ENCODE results near the gene CA5A. TPM values are rescaled to one million over a fixed set of nuclear protein-coding genes. Genes with fewer than 3 reads are reported as not detected.
"Not testable (repeated sequence)": the region's sequence is repeated elsewhere in the genome, so short reads cannot be mapped to it uniquely, and the experiment has no call there.

Gene CA5A
- 0.09 TPM for total RNA-seq
- polyA plus RNA-seq: 0.05 TPM
- long read RNA-seq, donor 1: 0 reads
- long read RNA-seq, donor 2: 0 reads
- long read RNA-seq, donor 3: 0 reads
- long read RNA-seq, donor 4: 0 reads
- long read RNA-seq, donor 5: 0 reads
- long read RNA-seq, donor 6: 0 reads
- long read RNA-seq, donor 7: 0 reads
- long read RNA-seq, donor 8: 0 reads
- long read RNA-seq, donor 9: 0 reads
- long read RNA-seq, donor 10: 0 reads

DNA sequence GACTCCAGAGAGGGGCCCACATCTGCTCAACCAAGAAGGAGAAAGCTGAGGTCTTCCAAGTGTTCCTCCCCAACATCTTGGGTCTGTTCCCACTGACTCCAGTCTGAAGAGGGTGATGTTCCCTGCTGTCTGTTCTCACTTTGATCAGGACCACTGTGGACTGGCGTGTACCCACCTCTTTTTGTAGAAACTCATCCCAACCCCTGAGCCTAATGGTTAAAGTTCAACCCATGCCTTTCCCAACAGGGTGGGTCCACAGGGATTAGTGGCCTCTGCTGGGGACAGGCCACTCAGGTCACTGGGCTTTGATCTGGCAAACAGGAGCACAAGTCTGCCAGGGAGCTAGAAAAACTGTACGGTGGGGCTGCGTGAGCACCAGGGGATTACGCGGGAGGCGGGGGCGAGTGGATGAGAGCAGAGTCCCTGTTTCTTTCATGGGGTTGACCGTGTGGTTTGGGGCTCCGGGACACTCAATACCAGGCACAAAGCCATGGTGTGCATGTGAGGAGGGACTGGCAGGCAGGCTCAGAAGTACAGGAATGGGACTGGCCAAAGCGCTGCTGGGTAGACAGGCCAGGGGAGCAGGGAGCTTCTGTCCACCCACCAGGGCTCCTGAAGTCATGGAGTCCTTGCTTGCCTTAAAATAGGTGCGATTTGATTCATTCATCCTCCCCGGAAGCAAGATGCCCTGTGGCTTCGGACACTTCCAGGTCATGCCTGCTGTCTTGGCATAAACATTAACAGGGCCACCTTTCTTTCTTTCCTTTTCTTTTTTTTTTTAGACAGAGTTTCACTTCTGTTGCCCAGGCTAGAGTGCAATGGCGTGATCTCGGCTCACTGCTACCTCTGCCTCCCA is at the start of gene CA5A:
CA5A (minus strand) TSS at position 155 of the 856 bp plus-strand sequence; CDS start at position 76, 79 bp downstream.
- H3K4me3 ChIP-seq (ENCODE audit: low read length in 2 of 2): no peak within 1 kb of the TSS
- H3K27ac ChIP-seq (ENCODE audit: low read depth in 1 of 2, low read length in 1 of 2): no peak within 1 kb of the TSS
- H3K27me3 ChIP-seq (ENCODE audit: control insufficient read depth in 2 of 2, insufficient read depth in 1 of 2, low read length in 1 of 2): no peaks in the 10 kb centered on the region
- no peaks in the 10 kb centered on the region for H3K9me3 ChIP-seq (ENCODE audit: control insufficient read depth in 2 of 2, insufficient read depth in 1 of 2, low read length in 1 of 2)
- no peaks in the 10 kb centered on the region for H3K36me3 ChIP-seq (ENCODE audit: control insufficient read depth in 2 of 2, insufficient read depth in 2 of 2, low read length in 1 of 2)
- WGBS: 96% methylated on average over 15 of the region's 15 CpGs
- no peaks in the 10 kb centered on the region for H3K4me1 ChIP-seq (ENCODE audit: control insufficient read depth in 2 of 2, insufficient read depth in 2 of 2, low read length in 2 of 2)
- DNase-seq (ENCODE audit: low read depth in 6 of 9, low spot score in 9 of 9): no peak

DNA sequence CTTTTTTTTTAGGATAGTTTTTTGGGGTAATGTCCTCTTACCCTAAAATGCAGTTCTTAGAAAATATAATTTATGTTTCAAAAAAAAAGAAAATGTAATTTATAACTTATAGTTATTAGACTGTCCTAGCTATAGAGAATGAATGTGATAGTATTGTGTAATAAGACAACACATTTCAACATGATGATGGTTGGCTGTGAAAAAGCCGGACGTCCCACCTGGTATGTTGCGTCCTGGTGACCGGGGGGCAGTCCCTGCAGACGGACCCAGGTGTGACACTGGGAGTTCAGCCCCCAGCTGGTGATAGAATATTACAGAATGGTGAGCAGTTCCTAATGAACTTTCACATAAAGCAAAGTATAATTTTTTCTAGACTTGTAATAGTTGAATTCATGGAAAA is 49.2 kb upstream of the CA5A start:
- not testable (repeated sequence) for H3K9me3 ChIP-seq (ENCODE audit: control insufficient read depth in 2 of 2, insufficient read depth in 1 of 2, low read length in 1 of 2); H3K4me1 ChIP-seq (ENCODE audit: control insufficient read depth in 2 of 2, insufficient read depth in 2 of 2, low read length in 2 of 2); DNase-seq (ENCODE audit: low read depth in 6 of 9, low spot score in 9 of 9); H3K27ac ChIP-seq (ENCODE audit: low read depth in 1 of 2, low read length in 1 of 2); H3K4me3 ChIP-seq (ENCODE audit: low read length in 2 of 2); H3K27me3 ChIP-seq (ENCODE audit: control insufficient read depth in 2 of 2, insufficient read depth in 1 of 2, low read length in 1 of 2)
- H3K36me3 ChIP-seq (ENCODE audit: control insufficient read depth in 2 of 2, insufficient read depth in 2 of 2, low read length in 1 of 2): peaks cover 20 to 63% of the 10 kb centered on the region in 2 donors
- WGBS: 98% methylated on average over 5 of the region's 5 CpGs

DNA sequence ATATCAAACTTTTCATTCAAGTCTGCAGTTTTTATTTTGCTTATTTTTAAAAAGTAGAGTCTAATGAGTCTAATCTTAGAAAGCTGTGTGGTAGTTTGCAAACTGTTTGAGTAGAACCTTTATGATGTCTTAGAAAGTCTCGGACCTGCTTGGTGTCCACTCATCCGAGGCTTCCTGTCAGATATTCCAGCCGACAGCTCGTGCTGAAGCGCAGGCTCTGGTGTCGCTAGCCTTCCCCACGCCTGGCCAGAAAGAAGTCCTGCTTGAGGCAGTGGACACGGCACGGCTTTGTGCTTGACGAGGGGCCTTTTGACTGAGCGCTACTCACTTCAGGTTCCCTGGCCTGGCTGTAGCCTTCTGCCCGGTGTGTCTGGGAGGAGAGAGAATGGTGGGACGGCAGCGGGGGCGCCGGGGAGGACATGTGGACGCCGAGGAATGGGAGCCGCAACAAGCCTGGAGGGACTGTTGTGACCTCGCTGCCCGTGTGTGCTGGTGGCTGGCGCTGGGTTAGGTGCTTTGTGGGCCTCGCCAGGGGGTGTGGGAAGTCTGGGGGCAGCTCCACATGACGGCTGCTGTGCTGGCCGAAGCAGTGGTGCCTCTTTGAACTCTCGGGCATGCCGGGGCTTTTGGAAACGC is 48.4 kb upstream of the CA5A start:
- Histone ChIP-seq H3K4me1 (ENCODE audit: control insufficient read depth in 2 of 2, insufficient read depth in 2 of 2, low read length in 2 of 2) (peaks cover 0 to 3% of the 10 kb centered on the region in 2 donors), H3K27me3 (ENCODE audit: control insufficient read depth in 2 of 2, insufficient read depth in 1 of 2, low read length in 1 of 2) (no peaks in the 10 kb centered on the region), H3K36me3 (ENCODE audit: control insufficient read depth in 2 of 2, insufficient read depth in 2 of 2, low read length in 1 of 2) (peaks cover 20 to 63% of the 10 kb centered on the region in 2 donors), H3K4me3 (ENCODE audit: low read length in 2 of 2) (no peak overlapping the region), H3K27ac (ENCODE audit: low read depth in 1 of 2, low read length in 1 of 2) (no peak overlapping the region), H3K9me3 (ENCODE audit: control insufficient read depth in 2 of 2, insufficient read depth in 1 of 2, low read length in 1 of 2) (no peaks in the 10 kb centered on the region)
- WGBS: 97% methylated on average over 28 of the region's 28 CpGs
- DNase-seq (ENCODE audit: low read depth in 6 of 9, low spot score in 9 of 9): no peak

DNA sequence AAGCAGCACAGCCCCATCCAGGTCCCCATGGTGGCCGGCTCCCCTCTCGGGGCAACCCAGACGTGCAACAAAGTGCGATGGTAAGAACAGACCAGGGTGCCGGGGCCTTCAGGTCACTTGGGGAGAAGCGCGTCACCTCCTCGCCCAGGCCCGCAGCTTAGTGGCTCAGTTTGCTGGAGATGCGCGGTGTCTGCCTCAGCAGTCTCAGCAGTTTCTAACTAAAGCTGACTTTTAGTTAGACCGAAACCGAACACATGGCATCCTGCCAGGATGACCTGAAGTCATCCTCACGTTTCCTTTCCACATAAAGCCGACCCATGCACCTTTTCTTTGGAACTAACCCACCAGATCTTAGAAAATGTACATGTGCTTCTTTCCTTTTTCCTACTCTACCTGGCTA is 47.9 kb upstream of the CA5A start:
- not testable (repeated sequence) for DNase-seq (ENCODE audit: low read depth in 6 of 9, low spot score in 9 of 9); H3K27ac ChIP-seq (ENCODE audit: low read depth in 1 of 2, low read length in 1 of 2); H3K9me3 ChIP-seq (ENCODE audit: control insufficient read depth in 2 of 2, insufficient read depth in 1 of 2, low read length in 1 of 2); H3K4me3 ChIP-seq (ENCODE audit: low read length in 2 of 2); H3K4me1 ChIP-seq (ENCODE audit: control insufficient read depth in 2 of 2, insufficient read depth in 2 of 2, low read length in 2 of 2); H3K27me3 ChIP-seq (ENCODE audit: control insufficient read depth in 2 of 2, insufficient read depth in 1 of 2, low read length in 1 of 2)
- peaks cover 20 to 59% of the 10 kb centered on the region in 2 donors for H3K36me3 ChIP-seq (ENCODE audit: control insufficient read depth in 2 of 2, insufficient read depth in 2 of 2, low read length in 1 of 2)
- 97% methylated on average over 15 of the region's 15 CpGs for WGBS

DNA sequence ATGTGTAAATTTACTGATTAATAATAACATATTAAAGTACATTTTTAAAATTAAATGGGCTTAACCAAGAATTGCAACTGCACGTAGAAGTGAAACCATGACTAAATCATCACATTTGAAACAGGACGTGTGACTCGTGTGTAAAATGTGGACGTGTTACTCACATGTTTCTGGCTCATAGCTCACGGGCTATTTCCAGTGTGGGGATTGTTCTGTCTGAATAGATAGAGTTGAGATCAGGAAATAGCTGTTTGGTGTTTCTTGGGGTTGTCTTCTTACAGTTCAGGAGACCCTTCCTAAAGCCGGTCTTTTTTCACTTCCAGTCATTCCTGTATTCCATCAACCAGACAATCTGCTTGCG is 47.4 kb upstream of the CA5A start:
- H3K27ac ChIP-seq (ENCODE audit: low read depth in 1 of 2, low read length in 1 of 2); H3K27me3 ChIP-seq (ENCODE audit: control insufficient read depth in 2 of 2, insufficient read depth in 1 of 2, low read length in 1 of 2); H3K4me1 ChIP-seq (ENCODE audit: control insufficient read depth in 2 of 2, insufficient read depth in 2 of 2, low read length in 2 of 2); H3K4me3 ChIP-seq (ENCODE audit: low read length in 2 of 2); H3K9me3 ChIP-seq (ENCODE audit: control insufficient read depth in 2 of 2, insufficient read depth in 1 of 2, low read length in 1 of 2); DNase-seq (ENCODE audit: low read depth in 6 of 9, low spot score in 9 of 9): not testable (repeated sequence)
- WGBS: 94% methylated on average over 7 of the region's 7 CpGs
- peaks cover 20 to 61% of the 10 kb centered on the region in 2 donors for H3K36me3 ChIP-seq (ENCODE audit: control insufficient read depth in 2 of 2, insufficient read depth in 2 of 2, low read length in 1 of 2)

DNA sequence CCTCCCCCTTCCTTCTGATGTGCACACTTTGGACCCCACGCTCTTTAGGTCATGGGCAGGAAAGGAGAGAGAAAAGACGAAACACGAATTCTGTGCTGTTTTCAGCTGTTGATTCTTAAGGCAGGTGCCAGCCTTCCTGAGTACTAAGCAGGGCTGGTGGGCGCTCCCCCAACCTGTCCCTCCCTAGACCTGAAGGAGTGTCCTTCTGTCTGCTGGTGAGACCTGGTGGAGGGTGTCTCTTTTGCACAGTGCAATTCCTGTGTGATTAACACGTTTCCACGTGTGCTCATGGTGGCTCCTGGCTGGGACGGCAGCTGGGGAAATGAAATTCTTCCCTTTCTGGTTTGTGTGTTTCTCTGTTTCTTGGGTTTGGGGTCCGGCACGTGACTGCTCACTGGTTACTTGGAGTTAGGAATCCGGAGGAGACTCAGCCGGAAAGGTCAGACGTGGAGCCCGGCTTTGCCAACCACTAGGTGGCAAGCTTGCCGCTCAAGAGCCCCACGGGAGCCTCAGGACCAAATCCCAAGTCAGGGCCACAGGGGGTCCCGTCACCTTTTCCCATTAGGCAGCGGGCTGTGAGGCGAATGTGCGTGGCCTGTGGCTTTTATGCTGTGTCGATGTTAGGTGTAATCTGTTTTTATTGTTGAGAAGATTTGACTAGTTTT is 46.9 kb upstream of the CA5A start:
- not testable (repeated sequence) for H3K4me3 ChIP-seq (ENCODE audit: low read length in 2 of 2); DNase-seq (ENCODE audit: low read depth in 6 of 9, low spot score in 9 of 9); H3K27ac ChIP-seq (ENCODE audit: low read depth in 1 of 2, low read length in 1 of 2); H3K27me3 ChIP-seq (ENCODE audit: control insufficient read depth in 2 of 2, insufficient read depth in 1 of 2, low read length in 1 of 2); H3K4me1 ChIP-seq (ENCODE audit: control insufficient read depth in 2 of 2, insufficient read depth in 2 of 2, low read length in 2 of 2); H3K9me3 ChIP-seq (ENCODE audit: control insufficient read depth in 2 of 2, insufficient read depth in 1 of 2, low read length in 1 of 2)
- WGBS: 92% methylated on average over 20 of the region's 20 CpGs
- peaks cover 23 to 62% of the 10 kb centered on the region in 2 donors for H3K36me3 ChIP-seq (ENCODE audit: control insufficient read depth in 2 of 2, insufficient read depth in 2 of 2, low read length in 1 of 2)

DNA sequence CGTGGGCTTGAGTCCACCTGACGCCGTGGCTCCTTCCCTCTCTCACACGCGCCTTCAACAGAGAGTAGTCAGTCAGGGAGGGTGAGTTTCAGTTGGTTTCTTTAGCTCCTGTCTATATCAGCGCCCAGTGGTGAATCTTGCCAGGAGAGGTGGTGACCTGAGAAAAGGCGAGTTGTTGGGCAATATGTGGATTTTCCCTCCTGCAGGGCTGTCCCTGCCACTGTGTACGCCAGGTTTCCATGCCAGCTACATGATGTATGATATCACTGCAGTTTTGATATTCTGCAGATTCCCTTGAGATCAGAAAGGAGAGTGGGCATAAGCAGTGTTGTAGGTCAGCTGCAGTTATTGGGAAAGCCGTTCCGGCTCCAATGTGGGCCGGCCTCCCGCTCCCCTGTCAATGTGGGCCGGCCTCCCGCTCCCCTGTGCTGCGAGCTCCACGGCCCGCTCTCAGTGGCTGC is 46.3 kb upstream of the CA5A start:
- H3K9me3 ChIP-seq (ENCODE audit: control insufficient read depth in 2 of 2, insufficient read depth in 1 of 2, low read length in 1 of 2): no peaks in the 10 kb centered on the region
- 92% methylated on average over 17 of the region's 17 CpGs for WGBS
- H3K27me3 ChIP-seq (ENCODE audit: control insufficient read depth in 2 of 2, insufficient read depth in 1 of 2, low read length in 1 of 2): no peaks in the 10 kb centered on the region
- peaks cover 23 to 61% of the 10 kb centered on the region in 2 donors for H3K36me3 ChIP-seq (ENCODE audit: control insufficient read depth in 2 of 2, insufficient read depth in 2 of 2, low read length in 1 of 2)
- H3K27ac ChIP-seq (ENCODE audit: low read depth in 1 of 2, low read length in 1 of 2): no peak overlapping the region
- H3K4me3 ChIP-seq (ENCODE audit: low read length in 2 of 2): no peak overlapping the region
- peaks cover 0 to 3% of the 10 kb centered on the region in 2 donors for H3K4me1 ChIP-seq (ENCODE audit: control insufficient read depth in 2 of 2, insufficient read depth in 2 of 2, low read length in 2 of 2)
- DNase-seq (ENCODE audit: low read depth in 6 of 9, low spot score in 9 of 9): no peak

DNA sequence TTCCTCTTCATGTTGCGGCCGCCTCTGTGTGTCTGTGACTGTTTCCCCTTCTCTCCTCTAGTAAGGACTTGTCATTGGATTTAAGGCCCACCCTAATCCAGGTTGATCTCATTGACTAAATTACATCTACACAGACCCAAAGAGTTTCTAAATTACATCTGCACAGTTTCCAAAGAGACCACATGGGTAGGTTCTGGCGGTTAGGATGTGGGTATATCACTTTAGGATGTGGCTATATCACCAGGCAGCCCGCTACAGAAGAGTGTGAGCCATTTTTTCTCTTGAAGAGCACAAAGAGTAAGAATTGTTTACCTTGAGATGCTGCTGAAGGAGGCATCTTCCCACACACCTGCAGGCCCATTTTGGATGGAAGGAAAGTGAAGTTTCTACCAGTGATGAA is 45.0 kb upstream of the CA5A start:
- H3K27ac ChIP-seq (ENCODE audit: low read depth in 1 of 2, low read length in 1 of 2); H3K4me1 ChIP-seq (ENCODE audit: control insufficient read depth in 2 of 2, insufficient read depth in 2 of 2, low read length in 2 of 2); H3K27me3 ChIP-seq (ENCODE audit: control insufficient read depth in 2 of 2, insufficient read depth in 1 of 2, low read length in 1 of 2); H3K9me3 ChIP-seq (ENCODE audit: control insufficient read depth in 2 of 2, insufficient read depth in 1 of 2, low read length in 1 of 2); H3K4me3 ChIP-seq (ENCODE audit: low read length in 2 of 2): not testable (repeated sequence)
- peaks cover 23 to 57% of the 10 kb centered on the region in 2 donors for H3K36me3 ChIP-seq (ENCODE audit: control insufficient read depth in 2 of 2, insufficient read depth in 2 of 2, low read length in 1 of 2)
- peak in 3 of 9 donors; percentile 8 to 47 (median 42) for DNase-seq (ENCODE audit: low read depth in 6 of 9, low spot score in 9 of 9)
- 82% methylated on average over 4 of the region's 4 CpGs for WGBS
